HG03039 (cell line): ENCODE measurements around the gene CREG2.
"Not testable (repeated sequence)": the region's sequence is repeated elsewhere in the genome, so short reads cannot be mapped to it uniquely, and the experiment has no call there.

Experiments used
- ATAC-seq: cut with Tn5 transposase; IDR thresholded peaks from one replicate; pipeline ENCODE4 v1.9.1; 2021; ENCODE audit warnings: mild to moderate bottlenecking, moderate library complexity; ENCODE audit not compliant: unreplicated experiment

Gene CREG2

GRCh38 chr2:101375653-101376052 is 11.7 kb downstream of the CREG2 start:
- no peak for ATAC-seq

GRCh38 chr2:101374821-101375561 is 12.3 kb downstream of the CREG2 start:
- ATAC-seq, result no peak

GRCh38 chr2:101372792-101373191 is 14.5 kb downstream of the CREG2 start:
- no peak for ATAC-seq

GRCh38 chr2:101371636-101372035 is 15.7 kb downstream of the CREG2 start:
- ATAC-seq, result no peak

GRCh38 chr2:101369100-101369499 is 18.2 kb downstream of the CREG2 start:
- ATAC-seq, result no peak

- ATAC-seq, result no peak
Measured at GRCh38 chr2:101368376-101368775, 18.9 kb downstream of the CREG2 start.

GRCh38 chr2:101367508-101367907 is 19.8 kb downstream of the CREG2 start:
- no peak for ATAC-seq

GRCh38 chr2:101364878-101365277 is 22.4 kb downstream of the CREG2 start:
- ATAC-seq, result no peak

GRCh38 chr2:101362777-101363176 is 24.5 kb downstream of the CREG2 start:
- ATAC-seq, result no peak

GRCh38 chr2:101362316-101362715 is 25.0 kb downstream of the CREG2 start:
- ATAC-seq, result no peak

GRCh38 chr2:101361522-101361921 is 25.8 kb downstream of the CREG2 start:
- no peak for ATAC-seq

- ATAC-seq, result no peak
Measured at GRCh38 chr2:101361121-101361520, 26.2 kb downstream of the CREG2 start.

- ATAC-seq, result no peak
Measured at GRCh38 chr2:101360232-101360631, 27.1 kb downstream of the CREG2 start.

- no peak for ATAC-seq
Measured at GRCh38 chr2:101359410-101359954, 27.8 kb downstream of the CREG2 start.

GRCh38 chr2:101357376-101357775 is 29.9 kb downstream of the CREG2 start:
- no peak for ATAC-seq

- ATAC-seq, result no peak
Measured at GRCh38 chr2:101356521-101356920, 30.8 kb downstream of the CREG2 start.

GRCh38 chr2:101356055-101356454 is 31.2 kb downstream of the CREG2 start:
- ATAC-seq, result no peak

- no peak for ATAC-seq
Measured at GRCh38 chr2:101355401-101356054, 31.8 kb downstream of the CREG2 start.

- no peak for ATAC-seq
Measured at GRCh38 chr2:101354420-101355311, 32.6 kb downstream of the CREG2 start.

- ATAC-seq, result not testable (repeated sequence)
Measured at GRCh38 chr2:101352631-101353030, 34.7 kb downstream of the CREG2 start.

- no peak for ATAC-seq
Measured at GRCh38 chr2:101351207-101351606, 36.1 kb downstream of the CREG2 start.
